Activated CD4-positive, alpha-beta T cell treated with anti-CD3 and anti-CD28 coated beads, Interleukin-2, Interleukin-4, amounts not matched to agents 100 ng/mL and 50 ng/mL, durations not matched to agents 16 hours and 8 hours (primary cell): ENCODE measurements around the gene CELF4.

Experiments used
- DNase-seq: peaks from one replicate; pipeline ENCODE4 v3.0.0-alpha.2; 2020; ENCODE audit warnings: low spot score

CELF4 gene

DNA sequence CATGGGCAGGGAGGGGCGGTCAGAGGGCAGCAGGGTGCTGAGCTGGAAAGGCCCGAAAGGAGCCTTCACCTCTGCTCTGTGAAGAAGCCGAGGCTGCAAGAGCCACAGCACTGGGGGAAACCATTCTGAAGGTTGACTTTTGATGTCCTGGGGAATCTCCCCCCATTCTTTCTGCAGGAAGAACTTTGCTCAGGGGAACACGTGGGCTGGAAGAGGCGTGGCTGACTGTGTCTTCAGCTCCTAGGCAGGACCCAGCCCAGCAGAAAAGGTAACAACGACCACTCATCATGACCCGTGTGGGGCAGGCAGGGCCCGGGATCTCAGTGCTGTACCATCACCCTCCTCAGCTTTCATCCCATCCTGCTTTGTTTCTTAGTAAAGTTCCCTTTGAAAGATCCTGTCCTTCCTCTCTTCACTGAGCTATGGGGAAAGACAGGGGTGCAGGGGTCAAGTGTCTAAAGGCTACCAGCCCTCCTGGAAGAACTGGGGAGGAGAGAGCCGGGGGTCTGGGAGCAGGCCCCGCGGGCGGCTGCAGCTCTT lies 312.7 kb downstream of the CELF4 start:
- no peak for DNase-seq

GRCh38 chr18:37252342-37252741 lies 313.3 kb downstream of the CELF4 start:
- DNase-seq: no peak

GRCh38 chr18:37251679-37252078 lies 313.9 kb downstream of the CELF4 start:
- no peak for DNase-seq

GRCh38 chr18:37249895-37250618 lies 315.5 kb downstream of the CELF4 start:
- no peak for DNase-seq

DNA sequence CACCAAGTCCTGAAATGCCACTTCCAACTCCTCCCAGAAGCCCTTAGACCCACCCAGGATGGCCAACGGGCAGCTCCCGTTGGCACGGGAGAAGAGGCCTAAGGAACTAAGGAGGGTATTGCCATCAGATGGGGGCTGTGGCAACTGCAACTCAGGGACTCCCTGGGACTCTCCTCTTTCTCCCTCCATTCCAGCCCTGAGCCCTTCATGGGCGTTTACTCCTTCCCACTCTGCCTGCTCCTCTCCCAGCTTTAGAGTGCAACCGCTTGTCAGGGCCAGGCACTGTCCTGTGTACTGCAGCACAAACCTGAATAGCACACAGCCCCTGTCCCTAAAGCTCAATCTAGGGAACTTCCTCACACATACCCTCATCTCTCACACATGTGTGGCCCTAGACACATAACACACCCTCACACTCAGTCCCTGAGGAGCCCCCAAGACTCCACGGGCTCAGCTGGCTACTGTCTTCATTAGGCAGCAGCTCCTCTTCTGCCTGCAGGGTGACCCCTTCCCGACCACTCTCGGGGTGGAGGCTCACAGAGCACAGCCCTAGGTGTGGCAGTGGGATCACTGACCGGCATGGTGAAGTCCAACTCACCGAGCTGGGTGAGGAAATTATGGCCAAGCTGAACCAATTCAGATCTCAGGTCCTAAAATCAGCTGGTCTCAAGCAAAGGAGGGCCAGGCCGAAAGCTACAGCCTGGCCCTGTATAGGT lies 316.3 kb downstream of the CELF4 start:
- DNase-seq: no peak

- DNase-seq: no peak
Measured at GRCh38 chr18:37248281-37248680, 317.3 kb downstream of the CELF4 start.

DNA sequence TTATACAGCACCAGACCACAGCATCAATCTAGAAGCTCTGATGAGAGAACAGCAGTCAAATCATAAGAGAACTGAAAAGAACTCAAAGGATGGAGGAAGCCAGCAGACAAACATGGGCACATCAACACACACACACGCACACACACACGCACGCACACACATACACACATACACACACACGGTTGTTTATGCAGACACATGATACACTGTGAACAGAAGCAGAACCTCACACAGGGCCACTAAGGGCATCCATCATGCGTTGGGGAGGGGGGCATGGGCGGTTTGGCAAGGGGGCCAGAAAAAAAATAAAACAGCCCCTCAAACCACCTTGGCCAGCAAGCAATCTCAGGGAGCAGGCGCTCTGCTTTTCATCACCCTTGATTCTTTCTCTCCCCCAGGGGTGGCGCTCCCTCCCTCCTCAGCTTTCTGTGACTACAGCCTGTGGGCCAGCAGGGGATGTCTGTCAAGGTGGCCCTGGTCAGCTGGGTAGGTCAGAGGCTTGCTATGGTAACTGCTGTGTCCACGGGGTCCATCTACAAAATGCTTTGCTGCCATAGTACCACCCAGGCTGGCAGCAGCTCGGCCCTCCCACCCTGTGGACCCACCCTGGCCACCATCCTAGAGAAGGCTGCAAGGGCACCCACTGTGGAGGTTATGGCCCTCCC lies 318.0 kb downstream of the CELF4 start:
- no peak for DNase-seq

DNA sequence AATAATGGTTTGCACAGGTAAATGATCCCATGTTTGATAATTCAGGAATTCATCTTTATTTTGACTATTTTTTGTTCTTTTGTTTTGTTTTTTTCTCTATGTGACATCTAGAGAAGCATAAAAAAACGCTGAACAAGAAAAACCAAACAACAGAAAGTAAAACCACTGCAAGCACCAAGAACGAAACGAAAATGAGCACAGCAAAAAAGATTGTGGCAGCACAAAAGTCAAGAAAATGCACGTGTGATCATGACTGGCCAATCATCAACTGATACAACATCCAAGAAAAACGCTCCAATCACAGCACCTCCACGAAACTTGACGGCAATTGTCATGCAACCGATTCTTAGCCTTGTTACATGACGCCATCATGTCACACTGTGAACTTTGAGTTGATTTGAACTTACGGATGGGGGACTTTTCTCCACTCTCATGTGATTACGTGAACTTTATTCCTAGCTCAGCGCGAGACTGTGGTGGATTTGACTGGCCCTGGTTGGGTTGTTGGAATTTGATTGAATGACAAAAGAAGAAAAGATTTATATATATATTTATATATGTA lies 318.7 kb downstream of the CELF4 start:
- no peak for DNase-seq

- DNase-seq: no peak
Measured at GRCh38 chr18:37244618-37245017, 321.0 kb downstream of the CELF4 start.

DNA sequence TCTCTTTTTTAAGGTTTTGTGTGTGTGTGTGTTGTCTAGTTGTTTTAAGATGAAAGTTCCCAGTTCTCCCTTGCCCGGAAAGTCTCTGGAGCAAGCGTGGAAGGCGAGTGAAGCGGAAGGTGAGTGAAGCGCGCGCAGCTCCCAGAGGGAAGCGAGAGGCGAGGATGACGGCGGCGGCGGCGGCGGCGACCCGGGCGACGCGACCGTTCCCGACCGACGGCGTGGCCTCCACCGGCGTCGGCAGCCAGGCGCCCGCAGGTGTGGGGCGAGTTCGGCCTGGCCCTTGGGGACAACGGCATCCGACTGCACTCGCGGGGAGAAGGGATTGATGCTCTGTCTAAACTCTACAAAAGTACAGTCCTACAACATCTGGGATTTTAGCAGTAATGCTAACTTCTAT lies 321.9 kb downstream of the CELF4 start:
- DNase-seq: no peak

GRCh38 chr18:37242826-37243560 lies 322.6 kb downstream of the CELF4 start:
- DNase-seq: no peak

- no peak for DNase-seq
Measured at GRCh38 chr18:37242091-37242490, 323.5 kb downstream of the CELF4 start.

GRCh38 chr18:37238282-37239108 lies 327.1 kb downstream of the CELF4 start:
- DNase-seq: no peak

DNA sequence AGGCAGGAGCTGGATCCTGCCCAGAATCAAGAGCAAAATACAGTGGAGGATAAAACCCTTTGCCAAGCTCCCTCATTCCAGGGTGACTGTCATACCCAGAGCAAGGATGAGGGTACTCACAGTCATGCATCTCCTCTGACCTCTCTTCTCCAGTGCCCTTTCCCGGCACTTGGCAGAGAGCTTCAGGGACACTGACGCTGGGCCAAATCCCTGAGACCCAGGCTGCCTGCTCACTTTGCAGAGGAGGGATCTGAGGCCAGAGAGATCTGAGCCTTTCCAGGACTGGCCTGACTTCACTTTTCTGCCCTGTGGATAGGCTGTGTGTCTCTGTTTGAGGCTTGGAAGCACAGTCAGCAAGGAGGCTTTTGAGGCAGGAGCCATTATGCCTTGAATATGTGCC lies 330.0 kb downstream of the CELF4 start:
- no peak for DNase-seq

GRCh38 chr18:37231251-37231650 lies 334.3 kb downstream of the CELF4 start:
- no peak for DNase-seq

DNA sequence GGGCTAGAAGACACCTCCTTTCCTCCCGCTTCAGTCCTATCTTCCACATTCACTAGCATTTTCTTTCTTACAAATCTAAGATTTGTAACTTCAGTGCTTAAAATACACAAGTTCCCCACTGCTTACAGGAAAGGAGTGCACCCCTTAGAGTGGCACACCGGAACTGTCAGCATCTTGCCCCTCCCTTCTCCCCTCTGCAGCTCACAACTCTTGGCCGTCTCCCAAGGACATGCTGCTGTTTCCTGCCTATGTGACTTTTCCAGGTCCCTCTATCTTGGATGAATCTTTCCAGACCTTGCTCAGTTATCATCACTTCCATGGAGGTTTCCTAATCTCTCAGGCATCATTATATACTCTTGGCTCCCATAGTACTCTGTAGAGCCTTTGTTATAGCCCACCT lies 334.8 kb downstream of the CELF4 start:
- DNase-seq: no peak

DNA sequence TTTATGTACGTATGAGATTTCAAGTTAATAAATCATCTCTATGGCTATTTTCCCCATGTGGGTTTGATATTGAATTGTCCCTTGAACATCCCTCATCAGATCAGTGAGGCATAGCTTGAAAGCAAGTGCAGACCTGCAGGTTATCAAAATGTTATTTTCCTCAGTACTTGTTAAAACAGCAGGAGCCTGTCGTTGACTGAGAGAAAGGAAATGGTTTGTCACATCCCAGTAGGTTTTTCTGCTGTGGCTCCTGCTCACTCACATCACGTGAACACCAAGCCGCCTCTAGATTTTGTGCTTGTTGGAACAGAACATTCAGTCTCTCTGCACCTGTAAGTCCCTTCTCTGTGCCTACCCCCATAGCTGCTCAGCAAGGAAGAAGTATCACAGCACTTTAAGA lies 340.3 kb downstream of the CELF4 start:
- DNase-seq: no peak

GRCh38 chr18:37222999-37223378 lies 342.6 kb downstream of the CELF4 start:
- DNase-seq: no peak

DNA sequence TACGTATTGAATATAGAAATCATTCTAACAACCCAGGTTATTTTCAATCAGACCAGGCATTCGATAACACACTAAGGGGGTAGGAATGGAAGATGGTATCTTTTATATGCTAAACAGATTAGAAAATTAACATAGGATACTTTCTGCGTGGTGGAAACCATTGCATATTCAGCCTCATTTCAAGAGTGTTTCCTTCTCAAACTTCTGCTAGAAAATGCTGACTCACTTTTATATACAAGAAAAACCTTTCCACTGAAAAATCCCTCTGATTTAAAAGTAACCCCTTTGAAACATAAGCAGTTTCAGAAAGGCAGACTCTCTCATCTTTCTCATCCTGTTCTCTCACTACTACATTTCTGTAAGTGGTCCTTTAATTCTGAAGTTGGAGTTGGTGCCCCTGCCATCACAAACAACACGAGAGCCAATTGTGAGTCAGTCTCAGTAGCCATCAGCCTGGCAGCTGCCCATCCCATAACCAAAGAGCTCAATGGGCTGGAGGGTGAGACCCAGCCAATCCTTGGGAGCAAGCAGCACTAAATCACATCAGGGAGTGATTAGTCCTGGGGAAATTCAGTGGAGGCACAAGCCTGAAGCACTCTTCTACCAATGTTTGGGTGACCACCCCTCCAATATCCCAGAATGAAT lies 343.1 kb downstream of the CELF4 start:
- no peak for DNase-seq

DNA sequence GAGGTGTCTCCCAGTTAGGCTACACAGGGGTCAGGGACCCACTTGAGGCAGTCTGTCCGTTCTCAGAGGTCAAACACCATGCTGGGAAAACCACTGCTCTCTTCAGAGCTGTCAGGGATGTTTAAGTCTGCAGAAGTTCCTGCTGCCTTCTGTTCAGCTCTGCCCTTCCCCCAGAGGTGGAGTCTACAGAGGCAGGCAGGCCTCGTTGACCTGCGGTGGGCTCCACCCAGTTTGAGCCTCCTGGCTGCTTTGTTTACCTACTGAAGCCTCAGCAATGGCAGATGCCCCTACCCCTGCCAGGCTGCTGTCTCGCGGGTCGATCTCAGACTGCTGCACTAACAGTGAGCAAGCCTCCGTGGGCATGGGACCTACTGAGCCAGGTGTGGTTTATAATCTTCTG lies 346.3 kb downstream of the CELF4 start:
- no peak for DNase-seq
